NK-92 (cell line): Measurements from ENCODE around the gene CCL2.

Experiments used
- DNase-seq: peaks from one replicate; lab custom pipeline; 2025; ENCODE audit not compliant: unreplicated experiment; lab: John Stamatoyannopoulos, UW

CCL2 gene

DNA sequence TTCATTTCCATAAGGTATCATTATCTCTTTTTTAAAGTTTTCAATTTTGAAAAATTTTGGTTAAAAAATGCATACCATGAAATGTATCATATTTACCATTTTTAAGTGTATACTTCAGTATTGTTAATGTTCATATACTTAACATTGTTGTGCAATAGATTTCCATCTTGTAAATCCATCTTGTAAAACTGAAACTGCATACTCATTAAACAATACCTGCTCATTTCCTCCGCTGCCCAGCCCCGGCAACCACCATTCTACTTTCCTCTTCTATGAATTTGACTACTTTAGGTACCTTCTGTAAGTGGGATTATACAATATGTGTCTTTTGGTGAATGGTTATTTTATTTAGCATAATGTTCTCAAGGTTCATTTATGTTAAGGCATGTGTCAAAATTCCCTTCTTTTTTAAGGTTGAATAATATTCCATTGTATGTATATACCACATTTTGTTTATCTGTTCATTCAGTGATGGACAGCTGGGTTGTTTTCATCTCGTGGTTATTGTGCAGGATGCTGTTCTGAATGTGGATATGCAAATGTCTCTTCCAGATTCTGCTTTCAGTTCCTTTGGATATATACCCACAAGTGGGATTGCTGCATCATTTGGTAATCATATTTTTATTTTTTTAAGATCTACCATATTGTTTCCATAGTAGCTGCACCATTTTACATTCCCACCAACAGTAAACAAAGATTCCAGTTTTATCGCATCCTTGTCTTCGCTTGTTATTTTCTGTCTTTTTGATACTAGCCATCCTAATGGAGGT lies 6.7 kb downstream of the CCL2 start:
- no peak for DNase-seq

DNA sequence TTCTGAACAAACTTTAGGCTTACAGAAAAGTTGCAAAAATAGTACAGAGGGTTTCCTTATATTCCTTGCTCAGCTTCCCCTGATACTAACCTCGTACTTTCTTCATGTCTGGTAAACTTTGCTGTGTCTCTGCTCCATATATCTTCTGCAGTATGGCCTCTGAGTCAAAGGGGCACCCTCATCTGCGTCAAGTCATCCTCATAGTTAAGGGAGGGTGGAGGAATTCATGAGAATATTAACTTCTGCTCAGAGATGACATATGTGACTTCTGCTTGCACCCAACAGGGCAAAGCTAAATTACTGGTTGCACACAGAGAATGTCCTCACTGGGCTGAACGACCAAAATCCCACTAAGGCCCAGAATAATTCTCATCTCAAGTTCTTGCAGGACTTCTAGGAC lies 10.6 kb downstream of the CCL2 start:
- DNase-seq, result no peak

DNA sequence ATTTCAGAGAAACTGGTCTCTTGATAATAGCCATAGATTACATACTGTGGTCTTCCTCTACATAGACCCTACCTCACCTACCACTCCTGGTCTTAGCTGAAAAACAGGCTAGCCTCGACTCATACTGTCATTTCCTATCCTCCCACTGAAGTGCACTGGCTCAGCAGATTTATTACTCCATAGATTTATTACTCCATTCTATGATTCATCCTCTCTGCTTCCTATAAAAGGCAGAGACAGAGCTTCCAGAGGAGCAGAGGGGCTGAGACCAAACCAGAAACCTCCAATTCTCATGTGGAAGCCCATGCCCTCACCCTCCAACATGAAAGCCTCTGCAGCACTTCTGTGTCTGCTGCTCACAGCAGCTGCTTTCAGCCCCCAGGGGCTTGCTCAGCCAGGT lies 14.9 kb downstream of the CCL2 start, which contains the start of gene CCL7:
Gene CCL7 (plus strand): TSS at position 253 of the 400 bp plus-strand sequence. CDS start 70 bp downstream, at position 323.
- no peak for DNase-seq

DNA sequence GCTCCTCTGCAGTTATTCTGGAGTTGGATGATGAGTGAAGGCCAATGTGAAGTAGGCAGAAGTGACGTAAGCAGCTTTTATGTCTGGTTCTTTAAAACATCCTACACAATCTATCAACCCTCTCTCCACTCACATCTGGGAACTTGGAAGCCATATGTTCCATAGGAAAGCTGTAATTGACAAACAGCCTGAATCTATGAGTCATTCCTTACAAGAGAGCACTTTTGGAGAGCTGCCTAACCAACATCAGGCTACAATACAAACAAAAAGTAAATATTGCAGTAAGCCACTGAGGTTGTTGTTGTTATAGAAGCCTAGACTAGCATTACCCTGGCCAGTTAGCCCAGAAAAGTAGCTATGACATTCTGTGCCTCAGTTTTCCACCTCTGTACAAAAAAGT lies 20.8 kb downstream of the CCL2 start:
- no peak for DNase-seq

- no peak for DNase-seq
Measured at GRCh38 chr17:34276826-34277225, 21.7 kb downstream of the CCL2 start.

GRCh38 chr17:34283571-34283970 lies 28.5 kb downstream of the CCL2 start:
- DNase-seq, result no peak

- no peak for DNase-seq
Measured at GRCh38 chr17:34285286-34285792, 30.3 kb downstream of the CCL2 start, which contains the start of gene CCL11. Gene CCL11 (plus strand): TSS chr17:34285742. CDS start chr17:34285809, 67 bp downstream.

DNA sequence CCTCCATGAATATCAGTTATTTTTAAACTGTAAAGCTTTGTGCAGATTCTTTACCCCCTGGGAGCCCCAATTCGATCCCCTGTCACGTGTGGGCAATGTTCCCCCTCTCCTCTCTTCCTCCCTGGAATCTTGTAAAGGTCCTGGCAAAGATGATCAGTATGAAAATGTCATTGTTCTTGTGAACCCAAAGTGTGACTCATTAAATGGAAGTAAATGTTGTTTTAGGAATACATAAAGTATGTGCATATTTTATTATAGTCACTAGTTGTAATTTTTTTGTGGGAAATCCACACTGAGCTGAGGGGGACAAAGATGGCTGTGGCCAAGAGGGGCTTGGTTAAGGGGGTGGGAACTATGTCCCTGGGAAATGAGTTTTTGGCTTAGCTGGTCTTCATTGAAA lies 32.8 kb downstream of the CCL2 start:
- no peak for DNase-seq

DNA sequence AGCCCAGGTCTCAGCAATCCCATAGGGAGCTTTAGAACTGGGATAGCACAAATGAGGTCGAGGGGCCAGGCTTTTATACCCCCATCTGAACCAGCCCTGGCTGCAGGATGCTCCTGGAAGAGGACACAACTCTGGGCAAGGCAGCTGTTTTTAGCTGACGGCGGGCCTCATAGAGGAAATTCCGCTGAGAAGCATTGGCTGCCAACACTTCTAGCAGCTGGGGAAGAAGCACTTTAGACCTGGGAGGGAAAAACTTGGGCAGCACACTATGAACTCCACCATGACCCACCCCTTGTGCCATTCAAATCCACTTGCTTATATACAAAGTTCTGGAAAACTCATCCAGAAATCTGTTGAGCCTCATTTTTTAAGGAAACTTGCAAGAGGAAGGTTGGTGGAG lies 35.5 kb downstream of the CCL2 start:
- DNase-seq, result no peak

- DNase-seq, result no peak
Measured at GRCh38 chr17:34291721-34292348, 36.8 kb downstream of the CCL2 start.

GRCh38 chr17:34299027-34299426 lies 43.9 kb downstream of the CCL2 start:
- no peak for DNase-seq

DNA sequence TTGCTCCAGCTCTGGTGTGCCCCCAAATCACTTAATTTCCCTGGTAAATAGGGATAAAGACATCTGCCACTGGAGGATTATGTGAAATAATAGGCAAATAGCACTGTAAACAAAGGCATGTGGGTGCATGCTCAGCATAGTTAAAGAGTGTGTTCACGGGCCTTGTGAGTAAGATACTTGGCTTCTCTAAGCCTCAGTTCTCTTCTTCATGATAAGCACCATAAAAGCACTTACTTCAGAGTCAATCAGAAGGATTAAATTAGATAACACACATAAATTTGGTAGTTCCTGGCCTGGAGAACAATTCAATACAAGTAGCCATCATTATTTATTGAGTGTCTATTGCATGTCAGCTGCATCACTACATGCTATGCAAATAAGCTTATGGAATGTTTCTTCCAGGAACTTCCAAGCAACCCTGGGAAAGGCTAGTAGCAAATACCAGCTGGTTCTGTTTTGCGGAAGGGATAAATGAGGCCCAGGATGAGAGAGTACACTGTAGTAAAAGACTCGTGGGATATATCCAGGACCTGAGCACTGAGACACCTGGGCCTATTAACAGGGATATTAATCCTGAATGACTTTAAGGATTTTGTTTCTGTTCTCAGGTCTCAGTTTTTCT lies 45.0 kb downstream of the CCL2 start:
- DNase-seq, result no peak

GRCh38 chr17:34300652-34301370 lies 45.7 kb downstream of the CCL2 start:
- no peak for DNase-seq

GRCh38 chr17:34301986-34302385 lies 46.9 kb downstream of the CCL2 start:
- no peak for DNase-seq

- no peak for DNase-seq
Measured at GRCh38 chr17:34302636-34303035, 47.6 kb downstream of the CCL2 start.

DNA sequence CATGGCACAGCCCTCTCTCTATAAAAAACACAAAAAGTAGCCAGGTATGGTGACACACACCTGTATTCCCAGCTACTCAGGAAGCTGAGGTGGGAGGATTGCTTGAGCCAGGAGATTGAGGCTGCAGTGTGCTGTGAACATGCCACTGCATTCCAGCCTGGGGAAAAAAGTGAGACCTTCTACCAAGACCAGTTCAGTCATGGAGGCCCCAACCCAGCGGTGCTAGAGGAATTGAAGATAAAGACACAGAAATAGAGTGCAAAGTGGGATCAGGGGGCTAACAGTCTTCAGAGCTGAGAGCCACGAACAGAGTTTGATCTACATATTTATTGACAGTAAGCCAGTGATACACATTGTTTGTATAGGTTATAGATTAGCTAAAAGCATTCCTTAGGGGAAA lies 48.5 kb downstream of the CCL2 start:
- DNase-seq, result no peak

DNA sequence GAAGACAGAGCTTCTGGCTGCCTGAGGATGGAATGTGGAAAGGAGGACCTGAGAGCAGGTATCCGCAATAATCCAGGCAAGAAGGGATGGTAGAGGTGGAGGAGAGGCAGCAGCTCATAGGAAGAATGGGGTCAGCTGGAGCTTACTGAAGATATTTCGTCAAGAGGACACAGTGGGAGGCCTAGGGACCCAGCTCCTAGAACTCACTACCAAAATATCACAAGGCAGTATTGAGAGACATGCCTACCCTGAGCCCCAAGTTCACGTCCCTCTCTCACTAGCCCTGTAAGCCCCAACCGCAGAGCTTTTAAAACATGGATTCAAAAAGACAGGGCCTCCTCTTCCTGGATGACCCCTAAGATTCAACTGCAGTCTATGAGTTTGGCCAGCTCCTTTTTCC lies 50.0 kb downstream of the CCL2 start:
- DNase-seq, result no peak

DNA sequence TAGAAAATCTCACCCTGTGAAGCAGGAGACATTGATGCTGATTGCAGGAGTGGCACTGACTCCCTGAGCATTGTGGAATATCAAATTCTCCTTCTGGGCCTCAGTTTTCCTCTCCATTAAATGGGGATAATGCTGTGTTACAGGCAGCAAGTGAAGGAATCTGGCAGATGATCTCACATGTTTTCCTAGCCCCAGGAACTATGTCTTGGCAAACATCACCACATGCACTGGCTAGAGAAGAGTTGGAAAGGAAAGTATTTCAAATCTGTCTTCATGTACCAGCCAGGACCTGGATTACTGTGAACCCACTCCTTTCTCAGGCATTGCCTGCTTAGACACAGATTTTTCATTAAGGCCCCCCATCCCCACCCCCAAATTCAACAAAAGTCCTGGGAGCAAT lies 50.5 kb downstream of the CCL2 start:
- no peak for DNase-seq

- no peak for DNase-seq
Measured at GRCh38 chr17:34306466-34306865, 51.4 kb downstream of the CCL2 start.
